ENCODE data around the gene UPK2. TPM values are rescaled to one million over a fixed set of nuclear protein-coding genes. Genes with fewer than 3 reads are reported as not detected.

UPK2 gene
- polyA plus RNA-seq, 1 of the 3 experiments (the other 2 are of a cell fraction): 0.15 TPM

DNA sequence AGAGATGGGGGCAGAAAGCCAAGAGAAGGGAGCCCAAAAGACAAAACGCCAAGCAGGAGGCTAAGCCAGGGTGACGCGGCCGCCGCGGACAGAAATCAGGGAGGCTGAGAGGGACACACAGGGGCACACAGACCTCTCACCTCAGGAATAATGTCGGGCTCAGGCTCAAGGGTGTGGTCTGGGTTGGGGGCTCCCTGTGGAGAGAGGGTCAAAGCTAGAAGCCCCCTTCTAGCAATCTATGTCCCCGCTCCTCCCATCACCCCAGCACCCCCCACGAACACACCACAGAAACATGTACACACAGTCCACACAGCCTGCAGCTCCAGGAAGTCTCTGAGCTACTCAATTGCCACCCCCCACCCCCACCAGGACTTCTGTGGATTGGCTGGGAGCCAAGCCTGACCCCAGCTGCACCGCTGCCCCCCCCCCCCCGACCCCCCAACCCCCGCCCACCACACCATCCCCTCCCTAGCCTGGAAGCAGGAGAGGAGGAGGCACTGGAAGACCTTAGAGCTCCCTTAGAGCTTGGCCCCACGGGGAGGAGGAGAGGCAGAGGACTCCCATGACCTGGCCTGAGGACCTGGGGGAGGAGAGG lies 37.3 kb upstream of the UPK2 start:
- no peak for DNase-seq
- peaks cover 40% of the 10 kb centered on the region for H4K20me1 ChIP-seq (ENCODE audit: insufficient read depth)
- H3K27ac ChIP-seq (ENCODE audit: low read depth in 2 of 2, low read length in 1 of 2): peak overlapping the region; percentile 68 to 100
- H3K9me3 ChIP-seq: no peaks in the 10 kb centered on the region
- no peak overlapping the region for H2AFZ ChIP-seq (ENCODE audit: low read depth)
- peak overlapping the region; percentile 16 to 95; a peak in 3 of 4 replicates for H3K4me3 ChIP-seq (ENCODE audit: low read depth in 2 of 2, low read length in 1 of 2)
- ChIA-PET CTCF (no interaction called here), POLR2A (no interaction called here)
- TF ChIP-seq TCF12 (IDR thresholded peaks at IDR 0.05): no peak
- no peak for TF ChIP-seq FOSL2 (IDR thresholded peaks at IDR 0.05; ENCODE audit: borderline replicate concordance, low read depth)
- TF ChIP-seq NFIC (IDR thresholded peaks at IDR 0.05; ENCODE audit: borderline replicate concordance): peak; percentile 39; the same call in 1 of the 2 replicates
- no peaks in the 10 kb centered on the region for H3K9me2 ChIP-seq
- peak overlapping the region; percentile 94 for H3K9ac ChIP-seq
- no peaks in the 10 kb centered on the region for H3K27me3 ChIP-seq (ENCODE audit: insufficient read depth)
- peaks cover 77 to 94% of the 10 kb centered on the region in 2 experiments; a peak in 3 of 4 replicates for H3K4me1 ChIP-seq (ENCODE audit: control insufficient read depth in 1 of 2, insufficient read depth in 2 of 2, low read depth in 1 of 2, low read length in 1 of 2)
- peak overlapping the region; percentile 89 for H3K4me2 ChIP-seq
- peaks cover 0 to 3% of the 10 kb centered on the region in 2 experiments for H3K36me3 ChIP-seq (replicated peaks in 1 of 2; ENCODE audit: control insufficient read depth in 1 of 2, insufficient read depth in 2 of 2, low read length in 1 of 2)
- peaks cover 99% of the 10 kb centered on the region for H3K79me2 ChIP-seq (ENCODE audit: insufficient read depth)
- WGBS (ENCODE audit: low lambda C conversion rate): 53% methylated on average over 9 of the region's 13 CpGs
- peaks cover 53% of the 10 kb centered on the region for H3F3A ChIP-seq (replicated peaks; ENCODE audit: insufficient read depth)

DNA sequence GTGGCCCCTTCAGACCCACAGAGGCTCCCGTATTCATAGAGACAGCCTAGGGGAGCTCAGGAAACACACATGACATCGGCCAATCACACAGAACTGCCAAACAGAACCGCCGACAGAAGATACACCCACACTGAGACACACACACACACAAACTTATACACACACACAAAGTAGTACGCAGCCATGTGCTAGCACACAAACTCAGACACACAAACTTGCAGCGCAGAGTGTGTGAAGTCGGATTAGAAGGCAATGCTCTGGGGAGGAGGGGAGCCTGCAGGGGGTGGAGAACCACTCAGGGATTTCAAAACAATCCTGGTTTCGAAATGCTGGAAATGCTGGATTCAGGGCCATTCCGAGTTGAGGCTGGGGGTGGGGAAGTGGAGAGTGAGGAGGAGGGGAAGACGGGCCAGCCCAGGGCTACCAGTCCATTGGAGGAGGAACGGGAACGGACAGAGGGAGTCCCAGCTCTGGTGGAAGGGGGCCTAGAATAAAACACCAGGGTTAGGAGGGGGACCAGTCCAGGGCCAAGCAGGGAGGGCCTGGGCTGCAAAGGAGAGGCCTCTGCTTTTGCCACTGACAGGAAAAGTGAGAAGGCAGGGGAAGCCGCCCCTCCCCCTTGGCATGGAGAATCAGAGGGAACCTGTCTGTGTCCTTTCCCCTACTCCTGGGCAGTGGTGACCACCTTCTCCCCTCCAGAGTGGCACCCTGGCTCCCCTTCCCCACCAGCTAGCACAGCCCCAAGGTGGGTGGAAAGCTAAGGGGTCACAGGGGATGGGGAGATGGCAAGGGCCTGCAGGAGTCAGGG lies 34.8 kb upstream of the UPK2 start:
- peak; percentile 1; the same call in 1 of the 2 replicates for TF ChIP-seq TCF12 (IDR thresholded peaks at IDR 0.05)
- TF ChIP-seq, protein P1, sequence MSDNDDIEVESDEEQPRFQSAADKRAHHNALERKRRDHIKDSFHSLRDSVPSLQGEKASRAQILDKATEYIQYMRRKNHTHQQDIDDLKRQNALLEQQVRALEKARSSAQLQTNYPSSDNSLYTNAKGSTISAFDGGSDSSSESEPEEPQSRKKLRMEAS (IDR thresholded peaks at IDR 0.05; ENCODE audit: low read depth): 0 out of 2 replicates have a peak, but pooled peaks have one; percentile 11
- TF ChIP-seq, protein P2, sequence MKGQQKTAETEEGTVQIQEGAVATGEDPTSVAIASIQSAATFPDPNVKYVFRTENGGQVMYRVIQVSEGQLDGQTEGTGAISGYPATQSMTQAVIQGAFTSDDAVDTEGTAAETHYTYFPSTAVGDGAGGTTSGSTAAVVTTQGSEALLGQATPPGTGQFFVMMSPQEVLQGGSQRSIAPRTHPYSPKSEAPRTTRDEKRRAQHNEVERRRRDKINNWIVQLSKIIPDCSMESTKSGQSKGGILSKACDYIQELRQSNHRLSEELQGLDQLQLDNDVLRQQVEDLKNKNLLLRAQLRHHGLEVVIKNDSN (IDR thresholded peaks at IDR 0.05; ENCODE audit: borderline replicate concordance, low read depth): no peak
- TF ChIP-seq TEAD4 (IDR thresholded peaks at IDR 0.05; ENCODE audit: borderline replicate concordance, insufficient read depth): no peak
- TF ChIP-seq EZH2phosphoT487 (IDR thresholded peaks at IDR 0.05; ENCODE audit: borderline replicate concordance, low read depth): no peak
- no peak for TF ChIP-seq TAF1 (IDR thresholded peaks at IDR 0.05; ENCODE audit: borderline replicate concordance, low read depth, low read length)
- TF ChIP-seq SMC3 (IDR thresholded peaks at IDR 0.05; ENCODE audit: low read depth, low read length): no peak
- Histone ChIP-seq H3F3A (replicated peaks; ENCODE audit: insufficient read depth) (peaks cover 43% of the 10 kb centered on the region), H3K4me2 (peak overlapping the region; percentile 89), H2AFZ (ENCODE audit: low read depth) (no peak overlapping the region), H3K27me3 (ENCODE audit: insufficient read depth) (no peaks in the 10 kb centered on the region), H3K9me2 (no peaks in the 10 kb centered on the region), H3K4me1 (ENCODE audit: control insufficient read depth in 1 of 2, insufficient read depth in 2 of 2, low read depth in 1 of 2, low read length in 1 of 2) (peaks cover 52 to 81% of the 10 kb centered on the region in 2 experiments; a peak in 3 of 4 replicates), H3K4me3 (ENCODE audit: low read depth in 2 of 2, low read length in 1 of 2) (peak overlapping the region; percentile 24 to 95; a peak in 3 of 4 replicates), H3K9ac (peak overlapping the region; percentile 94; the same call in 1 of the 2 replicates), H4K20me1 (ENCODE audit: insufficient read depth) (peaks cover 51% of the 10 kb centered on the region), H3K79me2 (ENCODE audit: insufficient read depth) (peaks cover 93% of the 10 kb centered on the region), H3K9me3 (no peaks in the 10 kb centered on the region), H3K27ac (ENCODE audit: low read depth in 2 of 2, low read length in 1 of 2) (peak overlapping the region; percentile 68 to 95), H3K36me3 (replicated peaks in 1 of 2; ENCODE audit: control insufficient read depth in 1 of 2, insufficient read depth in 2 of 2, low read length in 1 of 2) (peaks cover 0 to 3% of the 10 kb centered on the region in 2 experiments)
- peak; percentile 30 for DNase-seq
- 26% methylated on average over 13 of the region's 13 CpGs for WGBS (ENCODE audit: low lambda C conversion rate)
- ChIA-PET CTCF (interaction anchor here (0.7 kb wide), 1 partner anchor 232 kb away, joined by 4 read pairs; no protein-coding TSS in a partner anchor), POLR2A (interaction anchor here (5.0 kb wide), 1 partner anchor 12 kb away, joined by 37 read pairs; no protein-coding TSS in a partner anchor)
